Heart left ventricle (tissue), 13 donors: ENCODE measurements around the gene LRMDA.

ENCODE experiments used
- CTCF ChIP-seq, 12 donors: fragments of 200-600 bp; sonication (generic) in 4 of 12; IDR thresholded peaks; one replicate each; pipeline versions ENCODE4 v1.5.0 to v1.8.0; 2018 to 2022; ENCODE audit warnings: antibody characterized with exemption in 12 of 12, mild to moderate bottlenecking in 5 of 12
- POLR2A ChIP-seq, 2 donors: fragments of 450-650 bp; IDR thresholded peaks; one replicate each; pipeline ENCODE4 v1.6.1; 2017; ENCODE audit warnings: antibody characterized with exemption in 2 of 2, mild to moderate bottlenecking in 2 of 2, moderate library complexity in 2 of 2
- donor health status: ischemic (EF 13 %, LVEDD 7.1; RV severe dilation, severe dysfunction).
- donor health status: DM: no; HTN: yes; CAD: no.
- donor health status: DM: no; HTN: no; CAD: no.
- donor health status: ischemic (EF 25% LVEDD 6.9; RV normal size, moderate dysfunction).
- donor health status: ischemic (EF 25% LVEDD 5.7; RV mildly dilated, moderate dysfunction).
- donor health status: ischemic (EF 35%, LVEDD 5.7; RV mildly dilated, moderate dysfunction).
- donor health status: nonischemic (EF 11% LVEDD 7.7; RV severe dilation, severe dysfunction).
- donor health status: DM: yes; HTN: yes; CAD: no.
- donor health status: PGD.
- donor health status: ischemic (EF 29% LVEDD 5.4; RV normal size, mild dysfunction).
- donor health status: nonischemic (EF 23%, LVEDD 6.1; RV moderate dilation, normal function).

- TF ChIP-seq CTCF (IDR thresholded peaks at IDR 0.05) (no peak), POLR2A (IDR thresholded peaks at IDR 0.05) (no peak)
These were observed 1113.4 kb downstream of the LRMDA start for GRCh38 chr10:76544789-76545188.
